Hindlimb muscle (tissue), 1 donor: ENCODE results near the gene ZNF579. TPM values are rescaled to one million over a fixed set of nuclear protein-coding genes. Genes with fewer than 3 reads are reported as not detected.
A peak's percentile ranks its signal among the peaks of the same experiment; 100 is the strongest.

Experiments used
- DNase-seq: peaks from one replicate; pipeline ENCODE4 v3.0.0-alpha.2; 2013
- polyA plus RNA-seq: library from polyadenylated mRNA; unstranded; fragments of 120-200 nt; gene quantifications from one replicate; pipeline ENCODE4 v1.2.1, GENCODE V29; 2013; ENCODE audit not compliant: insufficient read length

ZNF579 gene
- polyA plus RNA-seq, 1 donor: 12.7 TPM

GRCh38 chr19:55563261-55563690, 17.4 kb downstream of the ZNF579 start:
- DNase-seq: no peak

GRCh38 chr19:55559684-55560083, 21.0 kb downstream of the ZNF579 start:
- DNase-seq: no peak

GRCh38 chr19:55554741-55555152, 25.9 kb downstream of the ZNF579 start:
- DNase-seq: no peak

- no peak for DNase-seq
Observed at GRCh38 chr19:55554302-55554701, 26.3 kb downstream of the ZNF579 start.

GRCh38 chr19:55553217-55554182, 27.1 kb downstream of the ZNF579 start:
- no peak for DNase-seq

- DNase-seq: no peak
Observed at GRCh38 chr19:55552620-55553019, 28.0 kb downstream of the ZNF579 start.

GRCh38 chr19:55552206-55552605, 28.4 kb downstream of the ZNF579 start:
- DNase-seq: no peak

- DNase-seq: no peak
Observed at GRCh38 chr19:55550321-55550650, 30.4 kb downstream of the ZNF579 start.

- DNase-seq: no peak
Observed at GRCh38 chr19:55549500-55550320, 30.9 kb downstream of the ZNF579 start.

- DNase-seq: no peak
Observed at GRCh38 chr19:55546822-55547614, 33.6 kb downstream of the ZNF579 start.

GRCh38 chr19:55546011-55546410, 34.6 kb downstream of the ZNF579 start:
- DNase-seq: no peak

GRCh38 chr19:55545443-55545842, 35.2 kb downstream of the ZNF579 start, which contains the start of gene SBK3:
Gene SBK3 (minus strand): TSS chr19:55545543. CDS start chr19:55545543, 0 bp downstream.
- DNase-seq: no peak

- no peak for DNase-seq
Observed at GRCh38 chr19:55544776-55545439, 35.7 kb downstream of the ZNF579 start.

GRCh38 chr19:55544014-55544413, 36.6 kb downstream of the ZNF579 start:
- DNase-seq: no peak

- DNase-seq: no peak
Observed at GRCh38 chr19:55543567-55543966, 37.1 kb downstream of the ZNF579 start.

GRCh38 chr19:55542292-55542855, 38.3 kb downstream of the ZNF579 start:
- no peak for DNase-seq

- no peak for DNase-seq
Observed at GRCh38 chr19:55541091-55541490, 39.6 kb downstream of the ZNF579 start.

- no peak for DNase-seq
Observed at GRCh38 chr19:55540619-55541018, 40.0 kb downstream of the ZNF579 start.

- no peak for DNase-seq
Observed at GRCh38 chr19:55539090-55539984, 41.3 kb downstream of the ZNF579 start.

GRCh38 chr19:55538132-55538531, 42.5 kb downstream of the ZNF579 start:
- DNase-seq: no peak

- DNase-seq: peak; percentile 66
Observed at GRCh38 chr19:55537741-55538111, 42.9 kb downstream of the ZNF579 start.
